NB4 (cell line): ENCODE results near the gene CLDND1.

Experiments
- DNase-seq: peaks from one replicate; pipeline ENCODE4 v3.0.0; 2010; ENCODE audit warnings: low read depth
- H3K4me3 ChIP-seq: one replicate; pipeline ENCODE4 v1.5.1; 2011; ENCODE audit warnings: mild to moderate bottlenecking, low read depth, low read length, moderate library complexity
- MYC ChIP-seq: IDR thresholded peaks from 2 replicates; pipeline ENCODE4 v1.6.1; 2011; ENCODE audit warnings: low read depth, low read length
- POLR2A ChIP-seq: IDR thresholded peaks from 2 replicates; pipeline ENCODE4 v1.6.1; 2011; ENCODE audit warnings: mild to moderate bottlenecking; ENCODE audit not compliant: insufficient read length; ENCODE audit errors: extremely low read depth
- TF ChIP-seq, protein P1 (sequence below): IDR thresholded peaks from 2 replicates; pipeline ENCODE4 v1.6.1; 2011; ENCODE audit warnings: low read depth, low read length
- TF ChIP-seq, protein P2 (sequence below): IDR thresholded peaks from one replicate; pipeline ENCODE4 v1.5.1; 2012; ENCODE audit warnings: low read depth, low read length

The CLDND1 gene

DNA sequence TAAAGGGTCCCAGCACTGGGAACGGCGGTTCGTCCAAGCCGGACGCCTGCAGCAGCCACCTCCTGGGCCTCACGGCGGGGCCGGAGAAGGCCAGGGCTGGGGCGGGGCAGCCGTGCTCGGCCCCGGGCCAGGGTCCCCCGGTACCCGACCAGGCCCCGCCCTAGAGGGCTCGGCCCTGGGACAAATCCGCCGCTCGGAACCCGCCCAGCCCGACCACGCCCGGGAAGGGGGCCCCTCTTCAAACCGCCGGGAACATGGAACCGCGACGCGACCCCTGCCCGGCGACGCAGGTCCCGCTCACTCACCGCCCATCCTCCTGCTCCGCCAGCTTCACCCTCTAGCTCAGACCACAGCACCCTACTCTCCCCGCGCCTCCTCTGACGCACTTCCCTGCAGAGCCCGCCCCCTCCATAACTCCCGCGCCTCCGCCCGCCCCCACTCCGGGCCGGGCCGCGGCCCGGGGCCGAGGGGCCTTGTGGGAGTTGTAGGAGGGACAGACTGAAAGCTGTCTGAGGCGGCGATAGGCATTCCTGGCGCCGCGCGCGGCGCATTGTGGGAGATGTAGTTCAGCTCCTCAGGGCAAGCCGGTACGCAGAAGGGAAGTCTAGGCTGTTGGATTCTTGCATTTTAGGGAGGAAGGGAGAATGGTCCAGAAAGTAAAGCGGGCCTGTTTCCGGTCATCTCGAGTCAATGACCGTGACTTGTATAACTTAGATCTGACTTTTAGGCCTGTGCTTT, at the start of gene CLDND1:
Gene CLDND1, minus strand, starts transcription at position 359 of the 738 bp plus-strand sequence. CDS start 1,478 bp downstream, outside the sequence.
- H3K4me3 ChIP-seq = peak within 1 kb of the TSS; percentile 96
- peak; percentile 72 for TF ChIP-seq MYC
- TF ChIP-seq, protein P1, sequence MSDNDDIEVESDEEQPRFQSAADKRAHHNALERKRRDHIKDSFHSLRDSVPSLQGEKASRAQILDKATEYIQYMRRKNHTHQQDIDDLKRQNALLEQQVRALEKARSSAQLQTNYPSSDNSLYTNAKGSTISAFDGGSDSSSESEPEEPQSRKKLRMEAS = peak; percentile 44
- TF ChIP-seq POLR2A = peak; percentile 65
- TF ChIP-seq, protein P2, sequence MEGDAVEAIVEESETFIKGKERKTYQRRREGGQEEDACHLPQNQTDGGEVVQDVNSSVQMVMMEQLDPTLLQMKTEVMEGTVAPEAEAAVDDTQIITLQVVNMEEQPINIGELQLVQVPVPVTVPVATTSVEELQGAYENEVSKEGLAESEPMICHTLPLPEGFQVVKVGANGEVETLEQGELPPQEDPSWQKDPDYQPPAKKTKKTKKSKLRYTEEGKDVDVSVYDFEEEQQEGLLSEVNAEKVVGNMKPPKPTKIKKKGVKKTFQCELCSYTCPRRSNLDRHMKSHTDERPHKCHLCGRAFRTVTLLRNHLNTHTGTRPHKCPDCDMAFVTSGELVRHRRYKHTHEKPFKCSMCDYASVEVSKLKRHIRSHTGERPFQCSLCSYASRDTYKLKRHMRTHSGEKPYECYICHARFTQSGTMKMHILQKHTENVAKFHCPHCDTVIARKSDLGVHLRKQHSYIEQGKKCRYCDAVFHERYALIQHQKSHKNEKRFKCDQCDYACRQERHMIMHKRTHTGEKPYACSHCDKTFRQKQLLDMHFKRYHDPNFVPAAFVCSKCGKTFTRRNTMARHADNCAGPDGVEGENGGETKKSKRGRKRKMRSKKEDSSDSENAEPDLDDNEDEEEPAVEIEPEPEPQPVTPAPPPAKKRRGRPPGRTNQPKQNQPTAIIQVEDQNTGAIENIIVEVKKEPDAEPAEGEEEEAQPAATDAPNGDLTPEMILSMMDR = no peak
- DNase-seq = peak; percentile 96

DNA sequence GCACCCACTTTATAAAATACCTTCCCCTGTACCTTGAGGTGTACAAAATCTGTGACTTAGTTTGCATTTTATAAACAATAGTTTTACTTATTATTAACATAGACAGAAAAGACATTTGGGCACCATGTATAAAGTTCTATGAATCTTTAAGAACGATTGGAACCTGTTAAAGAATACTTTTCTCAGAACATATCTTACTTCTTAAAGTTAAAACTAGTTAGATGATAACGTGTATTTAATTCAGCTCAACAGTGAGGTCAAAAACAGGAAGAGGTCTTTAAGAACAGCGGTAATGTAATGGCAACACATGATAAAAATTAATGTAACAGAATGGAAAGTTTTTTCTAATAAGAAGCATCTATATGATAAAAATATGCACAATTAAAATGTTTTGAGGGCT, 45.7 kb upstream of the CLDND1 start:
- TF ChIP-seq, protein P2 = no peak
- TF ChIP-seq POLR2A (no peak), MYC (no peak)
- TF ChIP-seq, protein P1 = no peak
- no peak overlapping the region for H3K4me3 ChIP-seq
- no peak for DNase-seq

DNA sequence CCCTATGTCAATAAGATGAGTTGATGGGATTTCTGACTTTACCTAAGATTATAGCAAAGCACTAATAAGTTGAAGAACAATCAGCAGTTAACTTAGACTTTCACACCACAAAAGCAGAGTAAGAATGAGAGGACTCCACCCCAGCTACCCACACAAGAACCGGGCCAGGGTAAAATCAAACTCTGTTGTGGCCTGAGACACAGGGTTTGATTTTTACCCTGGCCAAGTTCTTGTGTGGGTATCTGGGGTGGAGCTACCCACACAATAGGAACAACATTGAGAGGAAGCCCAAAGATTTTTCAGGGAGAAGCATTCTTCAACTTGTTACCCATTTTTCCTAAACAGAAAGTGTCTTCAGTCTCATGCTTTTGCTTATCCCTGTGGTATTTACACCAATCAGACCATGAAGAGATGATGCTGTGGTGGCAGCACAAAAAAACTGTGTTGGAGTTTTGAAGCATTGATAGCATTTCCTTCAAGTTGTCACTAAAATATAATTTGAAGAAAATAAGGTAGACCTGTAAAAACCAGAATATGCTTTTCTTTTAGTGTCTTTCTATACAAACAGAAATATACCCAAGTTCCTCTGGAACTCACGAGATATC, 45.1 kb upstream of the CLDND1 start:
- H3K4me3 ChIP-seq = no peak overlapping the region
- DNase-seq = no peak
- TF ChIP-seq POLR2A (no peak), MYC (no peak)
- TF ChIP-seq, protein P2 = no peak
- TF ChIP-seq, protein P1 = no peak

DNA sequence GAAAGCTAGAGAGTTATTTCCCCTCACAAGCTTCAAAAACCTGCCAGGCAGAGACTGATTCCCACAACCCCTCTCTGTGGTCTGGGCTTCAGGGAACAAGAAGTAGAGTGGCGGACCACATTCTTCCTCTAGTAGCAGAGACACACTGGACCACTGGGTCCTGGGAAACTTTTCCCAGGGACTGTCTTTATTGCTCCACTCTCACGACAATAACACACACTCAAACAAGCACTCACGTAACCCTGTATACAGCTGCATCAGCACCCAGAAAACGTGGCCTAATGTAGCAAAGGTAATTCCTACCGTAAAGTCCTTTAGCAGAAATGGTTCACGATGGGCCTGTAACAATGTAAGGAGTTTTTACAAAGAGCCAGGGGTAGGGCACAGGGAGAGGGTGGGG, 43.1 kb upstream of the CLDND1 start:
- no peak overlapping the region for H3K4me3 ChIP-seq
- no peak for DNase-seq
- no peak for TF ChIP-seq POLR2A
- TF ChIP-seq, protein P2 = no peak
- TF ChIP-seq MYC = no peak
- TF ChIP-seq, protein P1 = no peak

DNA sequence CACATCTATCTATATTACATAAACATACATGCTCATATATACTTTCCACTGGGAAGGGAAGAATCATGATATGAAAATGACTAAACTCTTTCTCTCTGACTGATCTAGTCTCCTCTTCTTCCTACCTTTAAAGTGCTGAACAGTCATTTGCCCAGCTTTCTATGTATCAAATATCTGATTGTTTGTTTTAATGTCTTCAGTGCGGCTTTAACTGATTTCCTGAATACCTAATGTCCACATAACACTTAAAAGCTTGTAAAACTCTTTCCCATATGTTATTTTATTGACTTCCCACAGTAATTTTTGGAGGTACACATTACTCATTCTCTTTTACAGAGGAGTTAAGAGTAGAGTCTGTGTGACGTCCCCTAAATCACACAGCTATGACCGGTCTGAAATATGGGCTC, 42.5 kb upstream of the CLDND1 start:
- H3K4me3 ChIP-seq = no peak overlapping the region
- TF ChIP-seq MYC (no peak), POLR2A (no peak)
- TF ChIP-seq, protein P1 = no peak
- TF ChIP-seq, protein P2 = no peak
- no peak for DNase-seq
